ENCODE results near the gene TMEM171. TPM values are rescaled to one million over a fixed set of nuclear protein-coding genes. Genes with fewer than 3 reads are reported as not detected.

The TMEM171 gene
- total RNA-seq, 4 donors from 2014 or later, result 22.3 to 74.6 (median 50.4) TPM

DNA sequence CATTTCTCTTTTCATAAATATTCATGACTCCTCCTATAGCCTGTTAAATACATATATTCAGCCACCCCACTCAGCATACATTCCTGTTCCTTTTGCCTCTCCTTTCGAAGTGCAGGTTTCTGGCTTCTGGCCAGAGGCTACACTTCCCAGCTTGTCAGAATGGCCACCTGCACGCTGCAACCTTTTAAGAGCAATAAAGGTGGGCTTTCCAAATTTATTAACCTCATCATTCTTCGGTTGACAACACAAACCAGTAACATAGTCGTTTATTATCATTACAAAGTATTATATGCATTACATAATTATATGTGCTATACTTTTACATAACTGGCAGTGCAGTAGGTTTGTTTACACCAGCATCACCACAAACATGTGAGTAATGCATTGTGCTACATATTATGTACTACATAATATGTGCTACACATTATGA, 16.5 kb upstream of the TMEM171 start:
- TF ChIP-seq CTCF (IDR thresholded peaks at IDR 0.05), result no peak
- TF ChIP-seq POLR2A (IDR thresholded peaks at IDR 0.05), result no peak
- DNase-seq, result no peak
- Histone ChIP-seq H3K4me3 (replicated peaks in 1 of 3) (no peak overlapping the region), H3K27ac (no peak overlapping the region), H3K36me3 (no peaks in the 10 kb centered on the region), H3K4me1 (no peaks in the 10 kb centered on the region), H3K9me3 (no peaks in the 10 kb centered on the region), H3K27me3 (no peaks in the 10 kb centered on the region)
- WGBS, 2 donors, result 77 to 85% methylated on average over 4 of the region's 4 CpGs
- intact Hi-C loops (cut with DNase I), result no loop called here

DNA sequence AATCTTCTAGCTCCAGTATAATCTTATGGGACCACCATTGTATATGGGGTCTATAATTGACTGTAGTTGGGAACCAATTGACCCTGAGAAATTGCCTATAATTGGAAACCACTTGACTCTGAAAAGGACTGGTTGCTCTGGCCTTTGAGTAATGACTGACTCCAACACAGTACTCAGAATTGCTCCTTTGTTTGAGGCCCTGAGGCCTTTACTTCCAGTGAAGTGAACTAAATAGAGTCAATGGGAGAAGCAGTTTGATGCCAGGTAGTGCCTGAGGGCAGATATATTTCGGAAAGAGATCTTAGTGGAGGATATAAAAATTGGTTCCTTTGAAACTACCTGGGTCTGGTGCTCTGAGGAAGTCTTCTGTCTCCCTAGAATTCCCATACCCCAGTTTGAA, 16.0 kb upstream of the TMEM171 start:
- WGBS, 2 donors, result 75 to 91% methylated on average over 1 of the region's 1 CpG
- Histone ChIP-seq H3K36me3 (no peaks in the 10 kb centered on the region), H3K9me3 (no peaks in the 10 kb centered on the region), H3K27me3 (no peaks in the 10 kb centered on the region), H3K4me3 (replicated peaks in 1 of 3) (no peak overlapping the region), H3K27ac (no peak overlapping the region), H3K4me1 (no peaks in the 10 kb centered on the region)
- TF ChIP-seq CTCF (IDR thresholded peaks at IDR 0.05) (no peak), POLR2A (IDR thresholded peaks at IDR 0.05) (no peak)
- DNase-seq, result no peak
- intact Hi-C loops (cut with DNase I), result no loop called here

DNA sequence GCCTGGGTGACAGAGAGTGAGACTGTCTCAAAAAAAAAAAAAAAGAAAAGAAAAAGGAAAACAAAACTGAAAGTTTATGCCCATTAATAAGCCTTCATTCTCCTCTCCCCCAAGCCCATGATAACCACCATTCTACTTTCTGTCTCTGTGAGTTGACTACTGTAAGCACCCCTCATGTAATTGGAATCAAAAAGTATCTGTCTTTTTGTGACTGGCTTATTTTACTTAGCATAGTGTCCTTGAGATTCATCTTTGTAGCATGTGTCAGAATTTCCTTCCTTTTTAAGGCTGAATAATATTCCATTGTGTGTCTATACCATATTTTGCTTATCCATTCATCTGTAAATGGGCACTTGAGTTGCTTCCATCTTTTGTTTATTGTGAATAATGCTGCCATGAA, 14.0 kb upstream of the TMEM171 start:
- Histone ChIP-seq H3K4me3 (replicated peaks in 1 of 3) (no peak overlapping the region), H3K27ac (no peak overlapping the region), H3K4me1 (peaks cover 0 to 2% of the 10 kb centered on the region in 2 donors), H3K27me3 (no peaks in the 10 kb centered on the region), H3K9me3 (no peaks in the 10 kb centered on the region), H3K36me3 (no peaks in the 10 kb centered on the region)
- intact Hi-C loops (cut with DNase I), result no loop called here
- no peak for DNase-seq
- TF ChIP-seq POLR2A (IDR thresholded peaks at IDR 0.05), result no peak
- no peak for TF ChIP-seq CTCF (IDR thresholded peaks at IDR 0.05)

DNA sequence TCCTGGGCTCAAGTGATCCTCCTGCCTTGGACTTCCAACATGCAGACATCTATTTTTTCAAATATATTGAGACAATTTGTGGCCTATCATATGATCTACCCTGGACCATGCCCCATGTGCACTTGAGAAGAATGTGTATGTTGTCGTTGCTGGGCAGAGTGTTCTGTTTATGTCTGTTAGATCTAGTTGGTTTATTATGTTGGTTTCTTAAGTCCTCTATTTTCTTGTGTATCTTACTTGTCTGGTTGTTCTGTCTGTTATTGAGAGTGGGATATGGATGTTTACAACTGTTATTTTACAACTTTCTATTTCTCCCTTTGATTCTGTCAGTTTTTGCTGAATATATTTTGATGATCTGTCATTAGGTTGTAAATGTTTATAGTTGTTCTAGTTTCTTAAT, 10.2 kb upstream of the TMEM171 start:
- peaks cover 27 to 32% of the 10 kb centered on the region in 2 donors for H3K4me1 ChIP-seq
- intact Hi-C loops (cut with DNase I), result no loop called here
- H3K4me3 ChIP-seq (replicated peaks in 1 of 3), result no peak overlapping the region
- WGBS, 2 donors, result 91 to 98% methylated on average over 1 of the region's 1 CpG
- no peaks in the 10 kb centered on the region for H3K9me3 ChIP-seq
- no peak overlapping the region for H3K27ac ChIP-seq
- H3K27me3 ChIP-seq, result no peaks in the 10 kb centered on the region
- no peak for DNase-seq
- no peaks in the 10 kb centered on the region for H3K36me3 ChIP-seq
- TF ChIP-seq CTCF (IDR thresholded peaks at IDR 0.05) (no peak), POLR2A (IDR thresholded peaks at IDR 0.05) (no peak)

DNA sequence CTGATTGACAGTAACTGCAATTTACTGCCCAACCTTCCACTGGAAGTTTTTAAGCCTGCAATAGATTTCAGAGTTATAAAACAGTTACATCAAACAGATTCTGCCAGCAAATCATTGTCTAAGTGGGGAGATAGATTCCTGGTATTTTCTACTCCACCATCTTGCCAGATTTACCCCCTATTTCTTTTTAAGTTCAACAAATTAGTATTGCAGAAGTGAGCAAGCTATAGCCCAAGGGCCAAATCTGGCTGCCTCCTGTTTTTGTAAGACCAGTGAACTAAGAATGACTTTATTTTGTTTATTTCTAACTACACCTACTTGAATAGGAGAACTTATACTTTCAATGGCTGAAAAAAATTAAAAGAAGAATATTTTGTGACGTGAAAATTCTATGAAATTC, 8.8 kb upstream of the TMEM171 start:
- Histone ChIP-seq H3K4me1 (peaks cover 39 to 43% of the 10 kb centered on the region in 2 donors), H3K27ac (no peak overlapping the region), H3K27me3 (no peaks in the 10 kb centered on the region), H3K36me3 (no peaks in the 10 kb centered on the region), H3K4me3 (replicated peaks in 1 of 3) (no peak overlapping the region), H3K9me3 (no peaks in the 10 kb centered on the region)
- TF ChIP-seq POLR2A (IDR thresholded peaks at IDR 0.05) (no peak), CTCF (IDR thresholded peaks at IDR 0.05) (no peak)
- DNase-seq, result no peak
- WGBS, 2 donors, result 85 to 92% methylated on average over 1 of the region's 1 CpG
- intact Hi-C loops (cut with DNase I), result no loop called here
